ENCODE data around the gene GREB1.

GRCh38 chr2:11527001-11527400 lies 6.8 kb upstream of the GREB1 start:
- TF ChIP-seq CTCF (IDR thresholded peaks at IDR 0.05) = no peak
- TF ChIP-seq POLR2A (IDR thresholded peaks at IDR 0.05) = no peak

Measured in ovary (tissue), 3 donors.